Keratinocyte (primary cell): ENCODE results near the gene SAMD11. TPM values are rescaled to one million over a fixed set of nuclear protein-coding genes. Genes with fewer than 3 reads are reported as not detected.

ENCODE experiments used
- DNase-seq: peaks from one replicate; pipeline ENCODE4 v3.0.0-alpha.2; 2011; ENCODE audit warnings: low read depth, missing footprints, low spot score
- FAIRE-seq: peaks from 2 replicates; lab custom pipeline; 2011; peaks lifted over from hg19 to GRCh38; lab: Jason Lieb, UNC
- H2AFZ ChIP-seq: 2 replicates; pipeline ENCODE4 v1.6.0; 2012; ENCODE audit warnings: low read length, control low read depth, inconsistent platforms; ENCODE audit not compliant: control insufficient read depth
- H3K27ac ChIP-seq: 2 replicates; pipeline ENCODE4 v1.5.1; 2011; ENCODE audit warnings: low read length; ENCODE audit not compliant: control insufficient read depth, insufficient read depth
- H3K27me3 ChIP-seq: 3 replicates; pipeline ENCODE4 v1.6.0; 2011; ENCODE audit warnings: low read length; ENCODE audit not compliant: control insufficient read depth, insufficient read depth; ENCODE audit errors: extremely low read depth
- H3K36me3 ChIP-seq, 2 experiments: 2 replicates in 1 of 2; 3 replicates in 1 of 2; pipeline ENCODE4 v1.5.1; 2011; ENCODE audit warnings: low read length in 2 of 2, mild to moderate bottlenecking in 1 of 2; ENCODE audit not compliant: control insufficient read depth in 2 of 2, insufficient read depth in 2 of 2; ENCODE audit errors: extremely low read depth in 1 of 2
- H3K4me1 ChIP-seq: 3 replicates; pipeline ENCODE4 v1.5.1; 2011; ENCODE audit warnings: low read length; ENCODE audit not compliant: control insufficient read depth, insufficient read depth; ENCODE audit errors: extremely low read depth
- H3K4me2 ChIP-seq: 3 replicates; pipeline ENCODE4 v1.6.0; 2011; ENCODE audit warnings: low read depth, low read length; ENCODE audit not compliant: control insufficient read depth, insufficient read depth; ENCODE audit errors: extremely low read depth
- H3K4me3 ChIP-seq, 3 experiments: fragments of 200-600 bp in 1 of 3; sonication (generic) in 1 of 3; 2 replicates in 2 of 3; 3 replicates in 1 of 3; pipeline ENCODE4 v1.5.1; 2011 to 2016; ENCODE audit warnings: low read length in 3 of 3, mild to moderate bottlenecking in 3 of 3, control low read depth in 2 of 3, inconsistent platforms in 1 of 3, low read depth in 1 of 3, mixed read lengths in 1 of 3, mixed run types in 1 of 3, moderate library complexity in 1 of 3; ENCODE audit not compliant: control insufficient read depth in 2 of 3, insufficient read depth in 2 of 3; ENCODE audit errors: extremely low read depth in 1 of 3
- H3K79me2 ChIP-seq: 2 replicates; pipeline ENCODE4 v1.6.0; 2012; ENCODE audit warnings: low read length; ENCODE audit not compliant: control insufficient read depth, insufficient read depth
- H3K9ac ChIP-seq: 3 replicates; pipeline ENCODE4 v1.6.0; 2011; ENCODE audit warnings: low read length; ENCODE audit not compliant: control insufficient read depth, insufficient read depth; ENCODE audit errors: extremely low read depth
- H3K9me1 ChIP-seq: 3 replicates; pipeline ENCODE4 v1.6.0; 2011; ENCODE audit warnings: low read length; ENCODE audit not compliant: control insufficient read depth, insufficient read depth; ENCODE audit errors: extremely low read depth
- H3K9me3 ChIP-seq: 2 replicates; pipeline ENCODE4 v1.5.1; 2012; ENCODE audit warnings: low read depth, low read length; ENCODE audit not compliant: control insufficient read depth
- H4K20me1 ChIP-seq: 3 replicates; pipeline ENCODE4 v1.6.0; 2011; ENCODE audit warnings: low read length; ENCODE audit not compliant: control insufficient read depth, insufficient read depth; ENCODE audit errors: extremely low read depth
- EZH2 ChIP-seq: IDR thresholded peaks from one replicate; pipeline ENCODE4 v1.6.1; 2012; ENCODE audit warnings: inconsistent platforms, mild to moderate bottlenecking, low read length, moderate library complexity
- dilution Hi-C: fragments of 300-500 bp; cut with MboI; formaldehyde crosslinking; loops from one replicate; pipeline ENCODE4 v1.7.0; 2020; ENCODE audit warnings: low sequenced_read_pairs; ENCODE audit not compliant: extremely low pct_ligation_motif_present
- polyA plus RNA-seq, 5 experiments: library from polyadenylated mRNA; depleted of rRNA in 3 of 5; stranded (reverse) in 3 of 5; stranded (forward) in 1 of 5; unstranded in 1 of 5; fragments of >200 nt; gene quantifications; 1 replicate in 1 of 5; 2 replicates in 3 of 5; 3 replicates in 1 of 5; pipeline versions ENCODE4 v1.2.1 to v1.2.3, GENCODE V29; 2011 to 2012; ENCODE audit warnings: missing spikeins in 2 of 5, low read depth in 1 of 5, low replicate concordance in 1 of 5
- TF ChIP-seq, protein P1 (sequence below), 3 experiments: IDR thresholded peaks in 1 of 3; conservative IDR thresholded peaks in 1 of 3; optimal IDR thresholded peaks in 1 of 3; 2 replicates in 2 of 3; 3 replicates in 1 of 3; pipeline versions ENCODE3 to v1.5.1; 2011; ENCODE audit warnings: low read length in 3 of 3, mild to moderate bottlenecking in 3 of 3, moderate library complexity in 2 of 3, control low read depth in 1 of 3, inconsistent platforms in 1 of 3; ENCODE audit not compliant: insufficient read depth in 2 of 3; ENCODE audit errors: extremely low read depth in 1 of 3

The SAMD11 gene
- polyA plus RNA-seq, 1 donor (not counting 4 experiments of a cell fraction or from before 2014, with no cell fraction given), result not detected

DNA sequence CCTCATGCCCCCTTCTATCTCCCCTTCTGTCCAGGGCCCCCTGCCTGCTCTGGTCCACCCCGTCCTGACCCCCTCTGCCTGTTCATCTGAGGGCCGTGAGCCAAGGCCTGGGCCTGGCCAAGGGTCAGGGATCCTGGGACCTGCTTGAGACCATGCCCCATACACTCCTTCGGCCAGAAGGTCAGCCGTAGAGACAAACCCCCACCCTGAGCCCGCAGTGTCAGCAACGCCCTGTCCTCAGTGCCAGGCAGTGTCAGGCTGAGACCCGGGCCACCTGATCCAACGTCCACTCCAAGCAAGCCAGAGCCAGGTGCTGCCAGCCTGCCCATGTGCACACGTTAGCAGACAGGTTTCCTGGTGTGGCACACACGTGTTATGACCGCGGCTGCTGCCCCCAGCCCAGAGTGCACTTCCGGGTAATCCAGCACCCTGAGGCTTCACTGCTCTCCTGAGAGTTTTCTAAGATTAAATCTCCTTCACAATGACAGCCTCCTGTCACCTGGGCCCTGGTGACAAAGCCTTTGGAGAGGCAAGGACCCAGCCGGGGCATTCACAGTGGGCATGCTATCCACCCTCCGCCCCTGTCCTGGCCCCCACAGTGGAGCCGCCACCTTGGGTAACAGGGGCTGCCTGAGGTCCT, 10.1 kb upstream of the SAMD11 start:
- peaks cover 78% of the 10 kb centered on the region for H3K27me3 ChIP-seq
- dilution Hi-C loops, result no loop called here
- no peak for DNase-seq

DNA sequence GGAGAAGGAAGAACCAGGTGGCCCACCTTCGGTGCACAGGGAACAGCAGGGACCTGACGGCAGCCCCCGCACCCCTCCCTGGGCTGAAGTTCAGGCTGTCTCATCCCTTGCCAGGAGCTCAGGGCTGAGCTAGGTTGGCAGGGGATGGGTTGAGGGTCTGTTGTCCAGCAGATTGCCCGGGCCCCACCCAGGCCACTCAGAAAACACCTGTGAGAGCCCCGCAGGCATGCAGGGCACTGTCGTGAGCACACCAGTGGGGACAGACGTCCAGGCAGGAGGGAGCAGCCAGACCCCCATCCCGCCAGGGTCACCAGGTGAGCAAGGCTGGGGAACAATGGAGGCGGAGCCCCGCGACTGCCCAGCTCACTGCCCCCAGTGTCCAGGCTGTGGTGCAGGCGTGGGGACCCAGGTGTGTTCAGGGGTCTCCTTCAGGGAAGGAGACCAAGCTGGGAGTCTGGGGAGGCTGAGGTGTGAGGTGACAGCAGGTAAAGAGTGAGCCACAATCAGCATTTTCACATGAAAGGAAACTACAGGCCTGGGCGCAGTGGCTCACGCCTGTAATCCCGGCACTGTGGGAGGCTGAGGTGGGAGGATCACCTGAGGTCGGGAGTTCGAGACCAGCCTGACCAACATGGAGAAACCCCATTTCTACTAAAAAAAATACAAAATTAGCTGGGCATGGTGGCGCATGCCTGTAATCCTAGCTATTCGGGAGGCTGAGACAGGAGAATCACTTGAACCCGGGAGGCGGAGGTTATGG, 9.4 kb upstream of the SAMD11 start:
- H3K79me2 ChIP-seq, result no peaks in the 10 kb centered on the region
- DNase-seq (no peak), FAIRE-seq (no peak)
- no peaks in the 10 kb centered on the region for H3K9me3 ChIP-seq
- H3K4me3 ChIP-seq, result no peak overlapping the region
- peaks cover 85% of the 10 kb centered on the region for H3K27me3 ChIP-seq
- no peak overlapping the region for H3K27ac ChIP-seq
- H3K4me1 ChIP-seq, result peaks cover 5% of the 10 kb centered on the region
- no peaks in the 10 kb centered on the region for H3K9me1 ChIP-seq
- dilution Hi-C loops, result no loop called here
- H4K20me1 ChIP-seq, result peaks cover 16% of the 10 kb centered on the region
- H3K4me2 ChIP-seq, result no peak overlapping the region
- H3K36me3 ChIP-seq, result no peaks in the 10 kb centered on the region
- no peak overlapping the region for H3K9ac ChIP-seq
- no peak overlapping the region for H2AFZ ChIP-seq
- TF ChIP-seq EZH2, result no peak
- TF ChIP-seq, protein P1, sequence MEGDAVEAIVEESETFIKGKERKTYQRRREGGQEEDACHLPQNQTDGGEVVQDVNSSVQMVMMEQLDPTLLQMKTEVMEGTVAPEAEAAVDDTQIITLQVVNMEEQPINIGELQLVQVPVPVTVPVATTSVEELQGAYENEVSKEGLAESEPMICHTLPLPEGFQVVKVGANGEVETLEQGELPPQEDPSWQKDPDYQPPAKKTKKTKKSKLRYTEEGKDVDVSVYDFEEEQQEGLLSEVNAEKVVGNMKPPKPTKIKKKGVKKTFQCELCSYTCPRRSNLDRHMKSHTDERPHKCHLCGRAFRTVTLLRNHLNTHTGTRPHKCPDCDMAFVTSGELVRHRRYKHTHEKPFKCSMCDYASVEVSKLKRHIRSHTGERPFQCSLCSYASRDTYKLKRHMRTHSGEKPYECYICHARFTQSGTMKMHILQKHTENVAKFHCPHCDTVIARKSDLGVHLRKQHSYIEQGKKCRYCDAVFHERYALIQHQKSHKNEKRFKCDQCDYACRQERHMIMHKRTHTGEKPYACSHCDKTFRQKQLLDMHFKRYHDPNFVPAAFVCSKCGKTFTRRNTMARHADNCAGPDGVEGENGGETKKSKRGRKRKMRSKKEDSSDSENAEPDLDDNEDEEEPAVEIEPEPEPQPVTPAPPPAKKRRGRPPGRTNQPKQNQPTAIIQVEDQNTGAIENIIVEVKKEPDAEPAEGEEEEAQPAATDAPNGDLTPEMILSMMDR (optimal IDR thresholded peaks at IDR 0.05 in 1 of 3, IDR thresholded peaks at IDR 0.05 in 1 of 3, conservative IDR thresholded peaks at IDR 0.05 in 1 of 3; ENCODE audit: extremely low read depth in 1 of 3, insufficient read depth in 2 of 3, low read length in 3 of 3), result no peak

More for the DNA sequence above, 10.1 kb upstream of the SAMD11 start:
- no peaks in the 10 kb centered on the region for H3K9me1 ChIP-seq
- no peaks in the 10 kb centered on the region for H3K9me3 ChIP-seq
- H3K27ac ChIP-seq, result no peak overlapping the region
- no peak overlapping the region for H3K4me2 ChIP-seq
- TF ChIP-seq EZH2, result no peak
- TF ChIP-seq, protein P1 (optimal IDR thresholded peaks at IDR 0.05 in 1 of 3, IDR thresholded peaks at IDR 0.05 in 1 of 3, conservative IDR thresholded peaks at IDR 0.05 in 1 of 3; ENCODE audit: extremely low read depth in 1 of 3, insufficient read depth in 2 of 3, low read length in 3 of 3), result no peak
- H3K36me3 ChIP-seq, result no peaks in the 10 kb centered on the region
- H3K4me3 ChIP-seq, result no peak overlapping the region
- no peaks in the 10 kb centered on the region for H3K79me2 ChIP-seq
- no peak overlapping the region for H2AFZ ChIP-seq
- no peak overlapping the region for H3K9ac ChIP-seq
- no peak for FAIRE-seq
- H3K4me1 ChIP-seq, result peaks cover 5% of the 10 kb centered on the region
- peaks cover 12% of the 10 kb centered on the region for H4K20me1 ChIP-seq
